Muscle of arm (tissue), 12 donors: ENCODE measurements around the gene TOR1AIP2. TPM values are rescaled to one million over a fixed set of nuclear protein-coding genes. Genes with fewer than 3 reads are reported as not detected.
"Not testable (repeated sequence)": the region's sequence is repeated elsewhere in the genome, so short reads cannot be mapped to it uniquely, and the experiment has no call there.

Experiments
- DNase-seq: peaks from one replicate; pipeline ENCODE4 v3.0.0-alpha.2; 2013
- polyA plus RNA-seq, 12 donors: library from polyadenylated mRNA; unstranded; fragments of 120-200 nt; gene quantifications; one replicate each; pipeline ENCODE4 v1.2.1, GENCODE V29; 2013; ENCODE audit not compliant: insufficient read length in 12 of 12

Gene TOR1AIP2
- polyA plus RNA-seq, 12 donors: 26.3 to 115 (median 36.3) TPM

- DNase-seq: peak; percentile 96
Observed at GRCh38 chr1:179881642-179882252, 4.1 kb upstream of the TOR1AIP2 start.

- no peak for DNase-seq
Observed at GRCh38 chr1:179879797-179880196, 2.2 kb upstream of the TOR1AIP2 start.

- DNase-seq: no peak
Observed at GRCh38 chr1:179876300-179876715, 1.3 kb downstream of the TOR1AIP2 start.

- DNase-seq: no peak
Observed at GRCh38 chr1:179875596-179876299, 1.9 kb downstream of the TOR1AIP2 start.

GRCh38 chr1:179873438-179873851, 4.2 kb downstream of the TOR1AIP2 start:
- DNase-seq: no peak

- no peak for DNase-seq
Observed at GRCh38 chr1:179872558-179872957, 5.0 kb downstream of the TOR1AIP2 start.

- no peak for DNase-seq
Observed at GRCh38 chr1:179871940-179872339, 5.7 kb downstream of the TOR1AIP2 start.

- no peak for DNase-seq
Observed at GRCh38 chr1:179870870-179871269, 6.7 kb downstream of the TOR1AIP2 start.

- DNase-seq: no peak
Observed at GRCh38 chr1:179867493-179868330, 9.9 kb downstream of the TOR1AIP2 start.

GRCh38 chr1:179866616-179867015, 11.0 kb downstream of the TOR1AIP2 start:
- no peak for DNase-seq

GRCh38 chr1:179865377-179865776, 12.2 kb downstream of the TOR1AIP2 start:
- no peak for DNase-seq

GRCh38 chr1:179860652-179861051, 17.0 kb downstream of the TOR1AIP2 start:
- DNase-seq: no peak

- DNase-seq: no peak
Observed at GRCh38 chr1:179857009-179857408, 20.6 kb downstream of the TOR1AIP2 start.

- DNase-seq: no peak
Observed at GRCh38 chr1:179856296-179856695, 21.3 kb downstream of the TOR1AIP2 start.

- not testable (repeated sequence) for DNase-seq
Observed at GRCh38 chr1:179855831-179856230, 21.8 kb downstream of the TOR1AIP2 start.

GRCh38 chr1:179853102-179853501, 24.5 kb downstream of the TOR1AIP2 start:
- no peak for DNase-seq

GRCh38 chr1:179848233-179848632, 29.4 kb downstream of the TOR1AIP2 start:
- DNase-seq: no peak

- no peak for DNase-seq
Observed at GRCh38 chr1:179840107-179840506, 37.5 kb downstream of the TOR1AIP2 start.

GRCh38 chr1:179836686-179837445, 40.7 kb downstream of the TOR1AIP2 start:
- DNase-seq: not testable (repeated sequence)

- DNase-seq: no peak
Observed at GRCh38 chr1:179831852-179832699, 45.5 kb downstream of the TOR1AIP2 start.

- no peak for DNase-seq
Observed at GRCh38 chr1:179831225-179831624, 46.4 kb downstream of the TOR1AIP2 start.
